Stimulated activated CD8-positive, alpha-beta memory T cell treated with anti-CD3 and anti-CD28 coated beads, Interleukin-7, amount 100 ng/mL, for 24 hours (primary cell): ENCODE data around the gene NRAS.

Experiments
- DNase-seq: peaks from one replicate; pipeline ENCODE4 v3.0.0-alpha.2; 2020; ENCODE audit warnings: low read depth

The NRAS gene

GRCh38 chr1:114725230-114725629, 8.7 kb upstream of the NRAS start:
- DNase-seq = no peak

DNA sequence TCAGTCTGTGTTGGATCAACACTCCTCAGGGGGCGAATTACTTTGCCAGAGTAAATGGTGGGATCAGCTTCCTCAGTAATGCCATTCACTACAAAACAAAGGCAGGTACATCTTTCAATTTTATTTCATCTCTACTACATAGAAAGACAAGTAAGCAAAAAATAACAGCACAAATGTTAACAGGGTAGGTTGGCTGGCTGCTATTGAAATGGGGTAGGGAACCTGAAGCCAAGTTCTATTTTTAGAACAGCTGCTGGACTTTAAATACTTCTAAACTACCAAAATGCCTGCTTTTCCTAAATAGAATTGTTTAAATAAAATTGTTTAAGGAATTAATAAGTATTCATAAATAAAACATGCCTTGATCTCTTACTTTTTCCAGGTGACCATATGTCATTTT, 7.3 kb upstream of the NRAS start:
- DNase-seq = no peak

- DNase-seq = no peak
Observed at GRCh38 chr1:114723457-114723856, 6.9 kb upstream of the NRAS start.

- no peak for DNase-seq
Observed at GRCh38 chr1:114720492-114720891, 3.9 kb upstream of the NRAS start.

DNA sequence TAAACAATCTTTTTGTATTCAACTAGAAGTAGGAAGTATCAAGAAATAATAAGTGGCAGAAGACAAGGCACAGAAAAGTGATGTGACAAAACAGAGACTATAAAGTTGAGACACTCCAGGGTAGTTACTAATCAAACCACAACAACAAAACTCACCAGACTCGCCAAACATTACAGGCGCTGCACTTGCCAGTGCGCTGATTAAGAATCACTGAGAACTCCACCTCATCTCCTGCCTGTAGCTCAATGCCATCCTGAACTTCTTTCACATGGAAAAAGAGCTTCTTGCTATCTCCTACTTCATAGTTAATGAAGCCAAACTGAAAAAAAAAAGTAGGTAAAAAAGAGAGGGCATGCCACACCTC, 2.8 kb upstream of the NRAS start:
- DNase-seq = no peak

- DNase-seq = no peak
Observed at GRCh38 chr1:114718661-114719423, 2.3 kb upstream of the NRAS start.

DNA sequence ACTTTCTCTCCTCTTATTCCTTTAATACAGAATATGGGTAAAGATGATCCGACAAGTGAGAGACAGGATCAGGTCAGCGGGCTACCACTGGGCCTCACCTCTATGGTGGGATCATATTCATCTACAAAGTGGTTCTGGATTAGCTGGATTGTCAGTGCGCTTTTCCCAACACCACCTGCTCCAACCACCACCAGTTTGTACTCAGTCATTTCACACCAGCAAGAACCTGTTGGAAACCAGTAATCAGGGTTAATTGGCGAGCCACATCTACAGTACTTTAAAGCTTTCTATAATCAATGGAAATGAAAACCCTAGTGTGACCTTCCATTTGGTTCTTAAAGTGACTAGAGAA, 643 bp downstream of the NRAS start:
- DNase-seq = no peak

DNA sequence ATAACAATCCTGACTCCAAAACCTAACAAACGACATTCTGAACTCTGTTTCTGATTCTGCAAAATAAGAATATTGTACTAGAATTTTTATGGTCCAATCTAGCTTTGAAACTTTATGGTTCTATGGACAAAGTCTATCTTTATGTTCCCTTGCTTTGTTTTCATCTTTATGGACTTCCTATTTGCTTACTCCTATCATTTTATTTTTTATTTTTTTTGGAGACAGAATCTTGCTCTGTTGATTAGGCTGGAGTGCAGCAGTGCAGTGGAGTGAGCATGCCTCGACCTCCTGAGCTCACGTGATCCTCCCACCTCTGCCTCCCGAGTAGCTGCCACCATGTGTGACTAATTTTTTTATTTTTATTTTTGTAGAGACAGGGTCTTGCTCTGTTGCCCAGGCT, 3.6 kb downstream of the NRAS start:
- DNase-seq = no peak

DNA sequence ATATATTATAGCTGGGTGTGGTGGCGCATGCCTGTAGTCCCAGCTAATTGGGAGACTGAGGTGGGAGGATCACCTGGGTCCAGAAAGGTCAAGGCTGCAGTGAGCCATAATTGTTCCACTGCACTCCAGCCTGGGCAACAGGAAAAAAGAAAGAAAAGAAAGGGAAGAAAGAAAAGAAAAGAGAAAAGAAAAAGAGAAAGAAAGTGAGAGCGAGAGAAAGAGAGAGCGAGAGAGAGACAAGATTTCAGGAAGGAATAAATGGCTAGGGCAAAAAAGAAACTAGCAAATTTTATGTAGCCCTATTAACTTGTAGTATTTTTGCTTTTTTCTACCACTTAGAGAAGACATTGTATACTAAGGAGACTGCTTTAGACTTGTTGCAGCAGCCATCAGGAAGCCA, 6.2 kb downstream of the NRAS start:
- no peak for DNase-seq

DNA sequence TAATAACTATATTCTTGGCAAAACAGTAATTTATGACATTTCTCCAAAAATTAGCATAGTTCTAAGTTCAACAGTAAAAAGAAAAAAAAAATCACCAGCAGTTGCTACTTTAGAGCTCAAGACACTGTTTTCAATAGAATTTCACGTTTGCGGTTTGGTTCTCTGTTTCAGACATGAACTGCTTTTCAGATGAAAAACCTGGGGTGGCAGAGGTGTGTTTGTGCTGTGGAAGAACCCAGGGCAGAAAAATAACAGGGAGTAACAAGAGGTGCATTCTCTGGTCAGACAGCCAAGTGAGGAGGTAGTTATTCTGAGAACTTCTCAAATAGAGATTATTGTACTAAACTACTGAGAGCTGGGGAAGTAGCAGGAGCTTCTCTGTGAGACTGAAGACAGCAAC, 9.0 kb downstream of the NRAS start:
- DNase-seq = no peak

DNA sequence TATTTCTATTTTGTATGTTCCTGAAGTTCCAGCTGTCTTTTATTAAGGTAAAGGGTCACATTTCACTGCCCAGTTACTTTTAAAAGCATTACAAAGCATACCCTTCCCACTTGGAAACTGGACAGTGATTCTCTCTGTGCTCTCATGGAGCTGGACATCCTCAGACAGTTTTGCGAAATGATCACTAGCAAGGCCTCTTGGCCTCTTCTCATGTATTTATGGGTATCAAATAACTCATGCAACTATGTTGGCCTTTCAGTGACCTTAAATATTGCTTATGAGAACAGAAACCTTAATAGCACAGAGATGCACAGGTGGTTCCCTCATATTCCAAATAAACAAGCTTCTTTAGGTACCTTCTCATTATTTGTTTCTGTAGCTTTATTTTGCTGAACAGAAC, 13.3 kb downstream of the NRAS start:
- no peak for DNase-seq

DNA sequence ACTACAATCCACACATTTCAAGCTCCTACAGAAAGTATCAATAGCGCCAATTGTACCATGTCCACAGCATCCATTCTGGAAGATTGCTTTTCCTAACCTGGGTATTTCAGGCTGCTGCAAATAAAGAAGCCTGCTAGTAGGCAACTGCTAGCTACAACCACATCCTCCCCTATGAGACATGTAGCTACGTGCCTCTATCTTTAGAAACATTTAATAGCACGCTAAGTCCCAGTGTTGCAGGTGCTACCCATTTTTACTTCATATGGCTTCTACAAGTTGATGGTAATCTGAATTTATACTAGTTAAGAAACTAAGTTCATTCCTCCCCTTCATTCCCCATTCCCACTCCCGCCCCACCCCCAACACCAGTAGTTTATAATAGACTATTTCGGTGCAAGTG, 13.8 kb downstream of the NRAS start:
- no peak for DNase-seq

- DNase-seq = no peak
Observed at GRCh38 chr1:114701931-114702330, 14.6 kb downstream of the NRAS start.

DNA sequence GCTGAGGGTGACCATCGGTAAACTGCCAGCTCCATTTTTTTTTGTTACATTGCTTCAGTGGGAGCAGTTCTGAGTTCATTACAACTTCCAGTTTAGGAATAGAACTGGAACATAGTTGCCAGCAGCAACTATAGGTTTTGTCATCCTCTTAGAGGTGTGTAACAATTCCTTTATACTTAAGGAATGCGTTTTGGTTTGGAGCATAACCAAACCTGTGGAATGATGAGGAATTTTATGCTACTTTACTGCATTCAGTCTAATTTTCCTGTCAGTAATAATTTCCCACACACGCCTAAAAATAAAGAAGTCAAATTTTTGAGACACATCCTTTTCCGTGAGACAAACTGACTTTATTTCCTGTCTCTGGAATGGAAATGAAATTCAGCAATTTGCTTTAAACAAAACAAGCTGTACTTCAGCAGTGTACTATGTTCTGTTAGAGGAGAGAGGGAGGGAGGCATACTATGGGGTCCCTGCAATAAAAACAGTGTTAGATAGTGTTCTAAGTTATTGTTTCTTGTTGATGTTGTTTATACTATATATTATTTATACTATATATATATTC, 16.5 kb downstream of the NRAS start:
- no peak for DNase-seq

GRCh38 chr1:114696810-114697209, 19.8 kb downstream of the NRAS start:
- DNase-seq = no peak

GRCh38 chr1:114695430-114696058, 21.0 kb downstream of the NRAS start, which contains the start of gene AMPD1:
AMPD1 (minus strand) TSS chr1:114695546; CDS start chr1:114695471, 75 bp downstream.
- no peak for DNase-seq

DNA sequence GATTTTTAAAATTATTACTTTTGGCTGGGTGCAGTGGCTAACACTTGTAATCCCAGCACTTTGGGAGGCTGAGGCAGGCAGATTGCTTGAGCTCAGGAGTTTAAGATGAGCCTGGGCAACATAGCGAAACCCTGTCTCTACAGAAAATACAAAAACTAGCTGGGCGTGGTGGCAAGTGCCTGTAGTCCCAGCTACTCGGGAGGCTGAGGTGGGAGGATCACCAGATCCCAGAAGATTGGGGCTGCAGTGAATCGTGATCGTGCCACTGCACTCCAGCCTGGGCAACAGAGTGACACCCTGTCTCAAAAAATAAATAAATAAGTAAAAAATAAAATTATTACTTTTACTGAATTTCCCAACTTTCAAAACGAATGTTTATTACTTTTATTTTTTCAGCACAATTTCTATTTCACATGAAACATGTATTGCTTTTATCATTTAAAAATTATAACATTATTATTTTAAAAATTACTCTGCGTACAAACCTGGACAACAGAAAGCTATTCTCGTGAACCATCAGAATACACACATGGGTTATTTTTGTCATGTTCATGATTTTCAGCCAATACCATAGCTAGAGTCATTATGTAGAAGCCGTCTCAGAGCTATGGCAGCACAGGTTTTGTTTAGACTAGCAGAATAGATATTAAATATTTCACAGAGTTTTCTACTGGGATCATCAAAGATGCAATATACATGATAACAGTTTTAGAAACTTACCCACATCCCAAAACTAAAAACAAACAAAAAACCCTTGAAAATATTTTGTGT, 21.8 kb downstream of the NRAS start:
- DNase-seq = no peak

GRCh38 chr1:114692947-114693346, 23.6 kb downstream of the NRAS start:
- DNase-seq = no peak

DNA sequence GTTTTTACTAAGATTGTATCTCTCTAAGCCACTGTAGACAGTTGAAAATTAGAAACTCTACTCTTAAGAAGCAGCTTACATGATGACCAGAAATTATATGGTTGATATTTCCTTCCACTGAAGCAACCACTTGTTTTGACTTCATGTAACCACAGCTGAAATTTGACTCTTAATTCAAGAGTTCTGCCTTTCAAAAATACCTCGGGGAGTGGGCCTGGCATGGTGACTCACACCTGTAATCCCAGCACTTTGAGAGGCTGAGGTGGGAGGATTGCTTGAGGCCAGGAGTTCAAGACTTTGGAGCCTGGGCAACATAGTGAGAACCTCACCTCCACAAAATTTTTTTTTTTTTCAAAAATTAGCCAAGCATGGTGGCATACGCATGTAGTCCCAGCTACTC, 25.5 kb downstream of the NRAS start:
- DNase-seq = no peak

GRCh38 chr1:114690148-114690547, 26.4 kb downstream of the NRAS start:
- DNase-seq = no peak

GRCh38 chr1:114688526-114688925, 28.0 kb downstream of the NRAS start:
- no peak for DNase-seq

GRCh38 chr1:114685851-114686250, 30.7 kb downstream of the NRAS start:
- no peak for DNase-seq

- DNase-seq = no peak
Observed at GRCh38 chr1:114677691-114678090, 38.9 kb downstream of the NRAS start.
